NCI-H2107 (cell line): ENCODE results near the gene FREM2.

ENCODE experiments used
- DNase-seq: peaks from one replicate; lab custom pipeline; 2025; lab: John Stamatoyannopoulos, UW

The FREM2 gene

GRCh38 chr13:38759390-38759789, 72.5 kb downstream of the FREM2 start:
- no peak for DNase-seq

GRCh38 chr13:38763446-38764381, 76.8 kb downstream of the FREM2 start:
- no peak for DNase-seq

GRCh38 chr13:38766799-38767198, 79.9 kb downstream of the FREM2 start:
- no peak for DNase-seq

GRCh38 chr13:38767506-38768265, 80.8 kb downstream of the FREM2 start:
- no peak for DNase-seq

- no peak for DNase-seq
Measured at GRCh38 chr13:38769526-38769925, 82.6 kb downstream of the FREM2 start.

GRCh38 chr13:38775085-38775484, 88.2 kb downstream of the FREM2 start:
- no peak for DNase-seq

- no peak for DNase-seq
Measured at GRCh38 chr13:38777347-38778119, 90.7 kb downstream of the FREM2 start.

- no peak for DNase-seq
Measured at GRCh38 chr13:38781539-38781938, 94.7 kb downstream of the FREM2 start.

GRCh38 chr13:38784036-38784880, 97.4 kb downstream of the FREM2 start:
- DNase-seq, result no peak

GRCh38 chr13:38785042-38785441, 98.2 kb downstream of the FREM2 start:
- DNase-seq, result no peak

- DNase-seq, result no peak
Measured at GRCh38 chr13:38785490-38785889, 98.6 kb downstream of the FREM2 start.

GRCh38 chr13:38787550-38787949, 100.7 kb downstream of the FREM2 start:
- no peak for DNase-seq

GRCh38 chr13:38796890-38797289, 110.0 kb downstream of the FREM2 start:
- no peak for DNase-seq

- no peak for DNase-seq
Measured at GRCh38 chr13:38803531-38803930, 116.7 kb downstream of the FREM2 start.

- DNase-seq, result no peak
Measured at GRCh38 chr13:38804061-38804460, 117.2 kb downstream of the FREM2 start.

- DNase-seq, result no peak
Measured at GRCh38 chr13:38804536-38804935, 117.7 kb downstream of the FREM2 start.

GRCh38 chr13:38814331-38814730, 127.5 kb downstream of the FREM2 start:
- DNase-seq, result no peak

- peak; percentile 32 for DNase-seq
Measured at GRCh38 chr13:38819053-38819452, 132.2 kb downstream of the FREM2 start.

GRCh38 chr13:38819596-38819995, 132.7 kb downstream of the FREM2 start:
- DNase-seq, result no peak

- no peak for DNase-seq
Measured at GRCh38 chr13:38821770-38822551, 135.1 kb downstream of the FREM2 start.

- no peak for DNase-seq
Measured at GRCh38 chr13:38824342-38824741, 137.5 kb downstream of the FREM2 start.
